ENCODE results near the gene ABCC9.

Gene ABCC9

GRCh38 chr12:21823581-21823980 is 117.6 kb downstream of the ABCC9 start:
- in situ Hi-C loops (cut with MboI; ENCODE audit: low sequenced_read_pairs, unreplicated experiment): no loop called here
- TF ChIP-seq, protein P1, sequence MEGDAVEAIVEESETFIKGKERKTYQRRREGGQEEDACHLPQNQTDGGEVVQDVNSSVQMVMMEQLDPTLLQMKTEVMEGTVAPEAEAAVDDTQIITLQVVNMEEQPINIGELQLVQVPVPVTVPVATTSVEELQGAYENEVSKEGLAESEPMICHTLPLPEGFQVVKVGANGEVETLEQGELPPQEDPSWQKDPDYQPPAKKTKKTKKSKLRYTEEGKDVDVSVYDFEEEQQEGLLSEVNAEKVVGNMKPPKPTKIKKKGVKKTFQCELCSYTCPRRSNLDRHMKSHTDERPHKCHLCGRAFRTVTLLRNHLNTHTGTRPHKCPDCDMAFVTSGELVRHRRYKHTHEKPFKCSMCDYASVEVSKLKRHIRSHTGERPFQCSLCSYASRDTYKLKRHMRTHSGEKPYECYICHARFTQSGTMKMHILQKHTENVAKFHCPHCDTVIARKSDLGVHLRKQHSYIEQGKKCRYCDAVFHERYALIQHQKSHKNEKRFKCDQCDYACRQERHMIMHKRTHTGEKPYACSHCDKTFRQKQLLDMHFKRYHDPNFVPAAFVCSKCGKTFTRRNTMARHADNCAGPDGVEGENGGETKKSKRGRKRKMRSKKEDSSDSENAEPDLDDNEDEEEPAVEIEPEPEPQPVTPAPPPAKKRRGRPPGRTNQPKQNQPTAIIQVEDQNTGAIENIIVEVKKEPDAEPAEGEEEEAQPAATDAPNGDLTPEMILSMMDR (IDR thresholded peaks at IDR 0.05; ENCODE audit: borderline replicate concordance, control extremely low read depth, extremely low read depth, insufficient read depth, missing control alignments): no peak
- DNase-seq (ENCODE audit: low spot score): no peak

DNA sequence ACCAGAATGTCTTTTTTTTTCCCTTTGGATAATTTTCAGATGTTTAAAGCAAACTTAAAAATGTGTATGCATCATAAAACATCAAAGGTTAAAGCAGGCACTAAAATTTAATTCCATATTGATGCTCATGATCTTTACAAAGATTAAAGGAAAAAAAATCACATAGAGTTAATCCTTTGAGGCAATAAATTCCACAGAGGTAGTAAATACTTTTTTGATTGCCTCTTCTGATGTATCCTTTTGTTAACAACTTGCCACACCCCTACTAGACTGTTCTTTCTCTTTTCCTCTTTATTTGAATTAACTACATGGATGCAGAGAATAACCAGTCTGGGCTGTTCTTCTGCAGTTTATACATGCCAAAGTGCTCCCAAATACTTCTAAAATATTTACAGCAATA is 121.5 kb downstream of the ABCC9 start:
- no peak for DNase-seq (ENCODE audit: low spot score)
- in situ Hi-C loops (cut with MboI; ENCODE audit: low sequenced_read_pairs, unreplicated experiment): no loop called here
- TF ChIP-seq, protein P1 (IDR thresholded peaks at IDR 0.05; ENCODE audit: borderline replicate concordance, control extremely low read depth, extremely low read depth, insufficient read depth, missing control alignments): no peak

DNA sequence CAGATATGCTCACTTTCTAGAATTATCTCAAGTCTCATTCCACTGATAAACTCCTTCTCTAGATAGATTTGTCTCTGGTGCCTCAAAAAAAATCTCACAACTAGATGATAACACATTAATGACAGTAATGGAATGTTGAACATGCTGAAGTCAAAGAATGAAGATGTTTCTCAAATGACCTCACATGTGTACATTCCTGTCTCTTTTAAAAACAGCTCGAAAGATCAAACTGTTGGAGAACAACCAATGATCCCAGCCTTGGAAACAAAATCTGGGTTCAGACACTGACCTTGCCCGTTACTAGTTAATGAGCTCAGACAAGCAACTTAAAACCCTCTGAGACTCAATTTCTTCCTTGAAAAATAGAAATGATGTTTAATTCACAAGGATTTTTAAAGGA is 122.0 kb downstream of the ABCC9 start:
- in situ Hi-C loops (cut with MboI; ENCODE audit: low sequenced_read_pairs, unreplicated experiment): no loop called here
- no peak for DNase-seq (ENCODE audit: low spot score)
- TF ChIP-seq, protein P1 (IDR thresholded peaks at IDR 0.05; ENCODE audit: borderline replicate concordance, control extremely low read depth, extremely low read depth, insufficient read depth, missing control alignments): no peak

DNA sequence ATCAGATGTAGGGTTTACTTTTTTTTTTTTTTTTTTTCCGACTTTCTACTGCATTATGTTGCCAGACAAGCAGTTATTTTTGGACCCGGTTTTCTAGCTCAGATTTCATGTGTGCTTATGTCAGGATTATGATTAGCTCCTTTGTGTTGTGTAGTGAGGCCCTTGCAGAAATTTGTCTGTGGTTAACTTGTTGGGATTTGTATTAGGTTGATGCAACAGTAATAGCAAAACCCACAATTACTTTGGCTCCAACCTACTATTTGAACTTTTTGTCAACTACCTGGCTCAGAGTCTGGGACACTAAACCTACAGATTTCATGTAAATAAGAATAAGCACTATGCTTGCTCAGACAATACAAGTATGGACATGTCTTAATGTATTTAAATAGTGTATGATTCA is 122.6 kb downstream of the ABCC9 start:
- in situ Hi-C loops (cut with MboI; ENCODE audit: low sequenced_read_pairs, unreplicated experiment): no loop called here
- TF ChIP-seq, protein P1 (IDR thresholded peaks at IDR 0.05; ENCODE audit: borderline replicate concordance, control extremely low read depth, extremely low read depth, insufficient read depth, missing control alignments): no peak
- no peak for DNase-seq (ENCODE audit: low spot score)

GRCh38 chr12:21815306-21816062 is 125.7 kb downstream of the ABCC9 start:
- TF ChIP-seq, protein P1 (IDR thresholded peaks at IDR 0.05; ENCODE audit: borderline replicate concordance, control extremely low read depth, extremely low read depth, insufficient read depth, missing control alignments): no peak
- DNase-seq (ENCODE audit: low spot score): no peak
- in situ Hi-C loops (cut with MboI; ENCODE audit: low sequenced_read_pairs, unreplicated experiment): no loop called here

GRCh38 chr12:21814814-21815213 is 126.4 kb downstream of the ABCC9 start:
- no peak for DNase-seq (ENCODE audit: low spot score)
- TF ChIP-seq, protein P1 (IDR thresholded peaks at IDR 0.05; ENCODE audit: borderline replicate concordance, control extremely low read depth, extremely low read depth, insufficient read depth, missing control alignments): no peak
- in situ Hi-C loops (cut with MboI; ENCODE audit: low sequenced_read_pairs, unreplicated experiment): no loop called here
